Adipocyte (in vitro differentiated cells): ENCODE measurements around the gene PRELID3B.
"Not testable (repeated sequence)": the region's sequence is repeated elsewhere in the genome, so short reads cannot be mapped to it uniquely, and the experiment has no call there.

Experiments used
- DNase-seq: peaks from one replicate; pipeline ENCODE4 v3.0.0-alpha.2; 2015; ENCODE audit warnings: low read depth
- H3K27me3 ChIP-seq: replicated peaks from 2 replicates; pipeline ENCODE4 v1.7.0; 2013; ENCODE audit warnings: mild to moderate bottlenecking, low read length, moderate library complexity; ENCODE audit not compliant: control insufficient read depth, insufficient read depth
- H3K36me3 ChIP-seq: 2 replicates; pipeline ENCODE4 v1.7.0; 2013; ENCODE audit warnings: low read length, mild to moderate bottlenecking, moderate library complexity; ENCODE audit not compliant: control insufficient read depth, insufficient read depth, severe bottlenecking
- H3K4me1 ChIP-seq: 2 replicates; pipeline ENCODE4 v1.7.0; 2013; ENCODE audit warnings: mild to moderate bottlenecking, low read length, moderate library complexity; ENCODE audit not compliant: control insufficient read depth, insufficient read depth
- H3K4me3 ChIP-seq: 2 replicates; pipeline ENCODE4 v1.7.0; 2013; ENCODE audit warnings: mild to moderate bottlenecking, low read length, moderate library complexity
- H3K9ac ChIP-seq: 2 replicates; pipeline ENCODE4 v1.7.0; 2013; ENCODE audit warnings: mild to moderate bottlenecking, low read length, moderate library complexity
- H3K9me3 ChIP-seq: 2 replicates; pipeline ENCODE4 v1.7.0; 2013; ENCODE audit warnings: mild to moderate bottlenecking, low read length, moderate library complexity; ENCODE audit not compliant: control insufficient read depth

Gene PRELID3B

DNA sequence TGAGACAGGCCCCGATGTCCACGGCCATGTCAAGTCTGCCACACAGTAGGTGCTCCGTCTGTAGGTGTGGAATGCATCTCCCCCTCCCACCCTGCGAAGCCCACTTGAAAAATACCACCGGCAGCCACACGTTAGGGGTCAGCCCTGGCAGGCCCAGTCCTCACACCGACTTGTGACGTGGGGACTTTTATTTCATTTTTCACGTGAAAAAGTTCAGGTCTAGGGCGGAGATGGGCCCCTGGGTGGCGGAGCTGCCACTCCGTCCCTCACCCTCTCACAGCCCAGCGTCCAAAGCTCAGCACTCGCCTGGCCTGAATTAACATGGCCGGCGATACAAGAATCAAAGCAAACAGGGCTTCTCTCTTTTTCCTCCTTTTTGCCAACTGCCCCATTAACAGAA lies 27.2 kb downstream of the PRELID3B start:
- peaks cover 4% of the 10 kb centered on the region for H3K4me1 ChIP-seq
- no peaks in the 10 kb centered on the region for H3K27me3 ChIP-seq
- no peak overlapping the region for H3K4me3 ChIP-seq
- H3K36me3 ChIP-seq, result no peaks in the 10 kb centered on the region
- no peak overlapping the region for H3K9ac ChIP-seq
- H3K9me3 ChIP-seq, result no peaks in the 10 kb centered on the region
- no peak for DNase-seq

DNA sequence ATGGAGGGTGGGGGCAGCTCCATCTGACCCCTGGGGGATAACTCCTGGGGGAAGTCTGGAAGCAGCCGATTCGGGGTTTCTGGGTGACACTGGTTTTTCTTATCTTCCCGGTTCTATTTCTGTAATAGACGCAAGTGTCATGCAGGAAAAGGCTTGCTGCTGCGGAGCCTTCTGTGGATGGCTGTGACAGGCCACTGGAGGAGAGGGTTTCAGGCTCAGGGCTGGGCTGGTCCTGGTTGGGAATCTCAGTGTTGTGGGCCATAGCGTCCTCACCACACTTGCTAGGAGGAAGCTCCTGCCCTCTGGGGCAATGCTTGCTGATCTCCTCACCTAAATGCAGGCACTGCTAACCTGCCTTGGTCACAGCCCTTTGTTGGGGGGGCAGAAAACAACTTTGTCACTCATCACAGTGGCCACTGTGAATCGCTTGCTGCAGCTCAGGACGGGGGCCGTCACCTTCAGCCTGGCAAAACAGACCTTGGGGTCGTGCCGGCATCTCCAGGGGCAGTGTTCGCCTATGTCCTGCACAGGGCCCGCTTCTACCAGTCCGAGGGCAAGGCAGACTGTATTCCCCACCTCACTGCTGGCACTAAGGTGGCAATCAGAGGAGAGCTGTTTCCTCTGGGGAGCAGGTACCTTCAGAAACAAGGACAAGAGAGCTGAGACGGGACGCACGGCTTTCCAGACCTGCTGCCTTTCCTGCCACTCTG lies 27.8 kb downstream of the PRELID3B start:
- DNase-seq, result no peak
- no peaks in the 10 kb centered on the region for H3K27me3 ChIP-seq
- no peak overlapping the region for H3K9ac ChIP-seq
- H3K4me1 ChIP-seq, result peaks cover 4% of the 10 kb centered on the region
- H3K9me3 ChIP-seq, result no peaks in the 10 kb centered on the region
- no peak overlapping the region for H3K4me3 ChIP-seq
- no peaks in the 10 kb centered on the region for H3K36me3 ChIP-seq

DNA sequence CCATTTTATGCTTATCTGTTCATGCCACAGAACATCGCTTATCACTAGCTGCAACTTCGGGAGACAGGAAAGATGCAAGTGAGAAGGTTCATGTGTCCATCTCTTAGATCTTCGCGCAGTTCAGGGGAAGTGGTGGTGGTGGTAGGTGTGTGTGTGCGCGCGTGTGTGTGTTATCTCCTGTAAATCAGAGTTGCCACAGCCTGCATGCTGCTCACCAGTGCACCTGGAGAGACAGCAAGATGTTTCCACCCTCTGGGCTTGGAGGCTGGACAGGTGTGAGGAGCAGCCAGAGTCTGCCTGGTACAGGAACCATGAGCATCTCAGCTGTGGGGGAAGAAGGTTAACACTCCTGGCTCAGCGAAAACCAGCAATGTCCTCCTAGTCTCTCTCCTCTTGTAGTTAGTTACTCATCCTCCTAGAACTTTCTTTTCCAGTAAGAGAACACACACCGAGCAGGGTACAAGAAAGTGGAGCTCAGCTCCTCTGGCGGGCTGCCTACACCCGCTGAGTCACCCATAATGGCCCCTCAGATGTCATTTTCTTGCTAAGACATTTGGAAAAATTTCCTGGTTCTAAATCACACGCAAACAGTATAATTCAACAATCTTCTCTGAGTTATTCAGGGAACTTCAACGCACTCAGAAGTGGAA lies 28.5 kb downstream of the PRELID3B start:
- H3K27me3 ChIP-seq, result no peaks in the 10 kb centered on the region
- peak; percentile 65 for DNase-seq
- no peak overlapping the region for H3K4me3 ChIP-seq
- no peaks in the 10 kb centered on the region for H3K9me3 ChIP-seq
- H3K36me3 ChIP-seq, result no peaks in the 10 kb centered on the region
- no peak overlapping the region for H3K9ac ChIP-seq
- peaks cover 4% of the 10 kb centered on the region for H3K4me1 ChIP-seq

DNA sequence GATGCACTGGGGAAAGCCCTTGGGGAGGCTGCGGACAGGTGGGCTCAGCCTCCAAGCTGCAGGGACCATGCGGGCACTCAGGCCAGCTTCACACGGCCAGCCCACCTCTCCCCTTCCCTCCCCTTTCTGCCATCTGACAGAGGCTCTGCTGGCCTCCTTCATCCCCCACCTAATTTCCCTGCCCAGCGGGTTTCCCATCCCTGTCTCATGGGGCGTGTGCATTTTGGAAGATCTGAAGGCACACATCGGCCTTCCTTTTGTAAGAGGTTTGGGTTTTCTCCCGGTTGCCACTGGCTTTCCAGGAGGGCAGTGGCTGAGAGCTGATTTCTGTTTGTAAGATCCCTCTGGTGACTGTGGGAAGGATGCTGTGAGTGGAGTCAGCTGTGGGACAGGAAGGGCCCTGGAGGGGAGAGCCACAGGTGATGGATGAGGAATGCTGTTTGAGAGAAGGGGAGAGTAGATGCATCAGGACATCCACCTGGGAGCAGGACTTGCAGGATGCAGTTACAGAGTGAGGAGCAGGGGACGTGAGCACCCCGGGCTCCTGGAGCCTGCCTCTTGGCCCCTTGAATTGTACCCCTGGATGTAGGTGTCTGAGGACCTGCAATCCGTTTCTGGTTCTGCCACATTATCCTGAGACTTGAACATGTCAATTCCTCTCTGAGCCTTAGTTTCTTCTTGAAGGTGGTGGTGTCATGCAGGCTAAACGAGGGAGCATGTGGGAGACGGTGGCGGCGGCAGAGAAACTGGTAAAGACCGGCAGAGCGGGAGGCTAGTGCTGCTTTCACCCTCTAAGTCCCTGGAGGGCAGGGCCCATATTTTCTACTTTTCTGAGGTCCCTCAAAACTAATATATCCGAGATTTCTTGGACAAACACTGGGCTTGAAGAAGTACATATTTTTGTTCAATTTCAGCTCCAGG lies 29.3 kb downstream of the PRELID3B start:
- DNase-seq, result no peak

DNA sequence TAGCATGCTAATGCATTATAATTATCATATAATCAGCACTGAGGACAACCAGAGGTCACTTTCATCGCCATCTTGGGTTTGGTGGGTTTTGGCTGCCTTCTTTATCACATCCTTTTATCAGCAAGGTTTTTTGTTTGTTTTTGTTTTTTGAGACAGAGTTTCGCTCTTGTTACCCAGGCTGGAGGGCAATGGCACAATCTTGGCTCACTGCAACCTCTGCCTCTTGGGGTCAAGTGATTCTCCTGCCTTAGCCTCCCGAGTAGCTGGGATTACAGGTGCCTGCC lies 30.8 kb downstream of the PRELID3B start:
- H3K4me1 ChIP-seq, DNase-seq, H3K4me3 ChIP-seq: not testable (repeated sequence)

More for the DNA sequence above, 29.3 kb downstream of the PRELID3B start:
- Histone ChIP-seq H3K27me3 (no peaks in the 10 kb centered on the region), H3K9ac (no peak overlapping the region), H3K36me3 (no peaks in the 10 kb centered on the region), H3K9me3 (no peaks in the 10 kb centered on the region), H3K4me3 (no peak overlapping the region), H3K4me1 (peaks cover 4% of the 10 kb centered on the region)

DNA sequence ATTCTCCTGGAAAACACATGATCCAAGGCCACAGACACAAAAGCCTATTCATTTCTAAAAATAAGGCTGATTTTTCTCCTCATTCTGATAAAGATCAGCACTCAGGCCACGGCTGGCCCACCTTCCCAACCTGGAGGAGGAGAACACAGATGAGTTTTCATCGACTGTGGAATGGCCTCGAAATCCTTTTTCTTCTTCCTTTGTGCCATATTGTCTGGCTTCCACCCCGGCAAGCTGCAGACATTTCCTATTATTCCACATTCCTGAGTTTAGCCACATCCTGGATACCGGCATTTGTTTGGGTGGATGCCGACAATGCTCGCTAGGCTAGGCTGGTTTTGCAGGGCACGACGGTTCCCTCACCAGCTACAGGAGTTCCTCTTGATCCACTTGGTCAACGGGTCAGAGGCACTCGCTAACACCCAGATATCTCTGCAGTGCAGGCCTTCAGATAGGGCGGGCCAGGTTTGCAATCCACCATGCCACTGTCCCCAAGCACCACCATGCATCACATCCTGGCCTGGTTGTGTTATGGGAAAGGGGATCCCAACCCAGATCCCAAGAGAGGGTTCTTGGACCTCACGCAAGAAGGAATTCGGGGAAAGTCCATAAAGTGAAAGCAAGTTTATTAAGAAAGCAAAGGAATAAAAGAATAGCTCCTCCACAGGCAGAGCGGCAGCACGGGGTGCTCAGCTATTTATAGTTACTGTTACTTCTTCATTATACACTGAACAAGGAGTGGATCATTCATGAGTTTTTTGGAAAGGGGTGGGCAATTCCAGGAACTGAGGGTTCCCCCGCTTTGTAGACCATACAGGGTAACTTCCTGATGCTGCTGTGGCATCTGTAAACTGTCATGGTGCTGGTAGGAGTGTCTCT lies 31.4 kb downstream of the PRELID3B start:
- H3K4me1 ChIP-seq, result peaks cover 8% of the 10 kb centered on the region
- H3K4me3 ChIP-seq, result no peak overlapping the region
- peak; percentile 84 for DNase-seq
- no peaks in the 10 kb centered on the region for H3K9me3 ChIP-seq
- H3K27me3 ChIP-seq, result no peaks in the 10 kb centered on the region
- H3K9ac ChIP-seq, result no peak overlapping the region
- no peaks in the 10 kb centered on the region for H3K36me3 ChIP-seq

More for the DNA sequence above, 30.8 kb downstream of the PRELID3B start:
- H3K36me3 ChIP-seq, H3K9ac ChIP-seq, H3K27me3 ChIP-seq, H3K9me3 ChIP-seq: not testable (repeated sequence)

DNA sequence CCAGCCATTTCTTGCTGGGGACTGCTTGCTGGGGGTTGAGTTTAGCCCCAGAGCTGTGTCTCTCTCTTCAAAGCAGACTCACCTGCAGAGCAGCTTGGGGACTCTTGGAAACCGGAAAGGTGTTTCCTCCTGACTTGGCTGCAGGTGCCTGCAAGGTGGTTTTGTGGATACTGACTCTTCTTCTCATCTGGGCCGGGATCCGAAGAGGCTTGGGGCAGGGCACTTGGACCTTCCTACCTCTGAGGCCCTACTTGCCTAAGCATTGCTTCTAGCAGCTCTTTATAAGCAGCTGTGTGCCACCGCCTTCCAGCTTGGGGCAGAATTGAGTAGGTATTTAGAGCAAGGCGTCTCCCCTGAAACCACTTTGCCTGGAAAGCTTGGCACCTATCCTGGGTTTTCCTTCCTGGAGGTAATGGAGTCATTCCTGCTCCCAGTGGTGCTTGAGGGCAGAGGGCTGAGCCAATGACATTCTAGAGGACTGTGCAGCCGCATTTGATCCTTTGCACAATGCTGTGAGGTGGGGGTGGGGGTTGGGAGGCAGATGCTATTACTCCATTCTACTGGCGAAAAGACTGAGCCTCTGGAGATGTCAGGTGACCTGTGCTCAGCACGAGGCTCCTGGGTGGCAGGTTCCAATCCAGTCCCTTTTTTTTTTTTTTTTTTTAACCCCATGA lies 32.1 kb downstream of the PRELID3B start:
- DNase-seq, result no peak
- Histone ChIP-seq H3K4me1 (peaks cover 16% of the 10 kb centered on the region), H3K9ac (no peak overlapping the region), H3K4me3 (no peak overlapping the region), H3K27me3 (no peaks in the 10 kb centered on the region), H3K9me3 (no peaks in the 10 kb centered on the region), H3K36me3 (no peaks in the 10 kb centered on the region)

DNA sequence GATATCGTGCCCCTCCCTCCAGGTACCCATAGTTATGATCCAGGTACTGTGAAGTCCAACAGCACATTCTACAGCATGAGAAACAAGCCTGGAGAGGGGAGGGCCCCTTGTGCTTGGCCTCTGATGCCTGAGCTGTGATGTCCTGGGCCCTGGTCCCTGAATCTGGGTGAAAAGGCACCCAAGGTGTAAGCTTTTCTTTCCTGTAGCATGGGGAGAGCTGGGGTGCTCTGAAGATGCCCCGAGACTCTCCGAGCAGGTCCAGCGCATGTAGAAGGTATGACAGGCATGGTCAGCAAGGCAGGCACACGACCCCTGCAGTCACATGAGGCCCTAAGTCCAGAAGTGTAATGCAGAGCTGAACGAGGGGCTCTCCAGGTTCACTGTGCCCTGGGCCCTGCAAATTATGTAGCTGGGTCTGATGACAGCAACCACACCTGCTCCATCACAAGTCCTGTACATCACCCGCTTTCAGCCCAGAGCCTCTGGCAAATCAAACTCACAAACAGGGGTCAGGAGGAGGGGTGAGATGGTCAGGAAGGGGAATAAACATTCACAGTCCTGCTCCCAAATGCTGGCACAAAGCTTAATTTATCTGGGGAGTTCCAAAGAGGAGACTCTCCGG lies 33.8 kb downstream of the PRELID3B start:
- no peak overlapping the region for H3K9ac ChIP-seq
- no peaks in the 10 kb centered on the region for H3K27me3 ChIP-seq
- no peaks in the 10 kb centered on the region for H3K36me3 ChIP-seq
- peaks cover 19% of the 10 kb centered on the region for H3K4me1 ChIP-seq
- DNase-seq, result no peak
- no peak overlapping the region for H3K4me3 ChIP-seq
- H3K9me3 ChIP-seq, result no peaks in the 10 kb centered on the region

DNA sequence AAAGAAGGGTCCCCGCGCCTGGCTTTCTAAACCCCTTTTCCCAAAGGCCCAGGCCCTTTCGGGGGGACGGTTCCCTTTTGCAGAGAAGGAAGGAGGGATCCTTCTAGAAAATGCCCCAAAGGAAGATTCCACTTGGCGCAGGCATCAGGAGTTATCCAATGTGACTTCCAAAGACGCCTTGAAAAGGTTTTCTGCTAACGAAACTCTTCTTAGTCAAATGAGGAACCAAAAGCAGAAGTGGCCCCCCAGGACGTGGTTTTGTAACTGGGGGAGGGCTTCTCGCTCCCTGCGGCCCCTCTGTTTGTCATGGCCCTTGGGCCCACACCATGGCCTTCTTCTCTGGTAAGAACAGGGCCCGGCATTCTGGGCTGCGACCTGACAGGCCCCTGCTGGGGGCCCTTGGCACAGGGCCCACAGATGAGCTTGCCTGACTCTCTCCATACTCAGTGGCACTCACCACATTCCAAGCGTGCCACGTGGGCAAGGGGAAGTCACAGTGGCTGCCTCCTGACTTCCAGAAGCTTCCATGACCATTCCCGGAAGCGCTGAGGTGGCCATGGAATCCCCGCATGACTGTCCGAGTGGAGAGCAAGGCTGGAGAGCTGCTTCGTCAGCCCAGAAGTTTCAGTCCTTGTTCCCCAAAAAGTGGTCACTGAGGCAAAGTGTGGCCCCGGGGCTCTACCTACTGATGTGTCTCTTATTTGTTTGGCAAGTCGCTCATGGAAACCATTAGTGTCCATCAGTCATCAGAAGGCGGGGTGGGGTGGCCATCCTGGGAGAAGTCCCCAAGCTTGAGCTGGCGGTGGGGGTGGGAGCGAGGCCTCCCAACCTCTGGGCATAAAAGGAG lies 34.7 kb downstream of the PRELID3B start:
- Histone ChIP-seq H3K4me1 (peaks cover 19% of the 10 kb centered on the region), H3K36me3 (no peaks in the 10 kb centered on the region), H3K9me3 (no peaks in the 10 kb centered on the region), H3K4me3 (peak overlapping the region; percentile 88), H3K9ac (peak overlapping the region; percentile 92), H3K27me3 (no peaks in the 10 kb centered on the region)
- DNase-seq, result no peak
